Spleen (tissue), 11 donors: ENCODE data around the gene ACP7. TPM values are rescaled to one million over a fixed set of nuclear protein-coding genes. Genes with fewer than 3 reads are reported as not detected.

Experiments
- DNase-seq: peaks from one replicate; pipeline ENCODE4 v3.0.0-alpha.2; 2020
- H3K27ac ChIP-seq, 8 donors: fragments of 200-600 bp; sonication (generic) in 7 of 8; 1 replicate in 4 of 8; 2 replicates in 4 of 8; pipeline versions ENCODE4 v1.5.0 to v1.8.0; 2016 to 2021; ENCODE audit warnings: inconsistent platforms in 4 of 8, mild to moderate bottlenecking in 4 of 8, moderate library complexity in 1 of 8
- H3K27me3 ChIP-seq, 7 donors: fragments of 200-600 bp; sonication (generic) in 6 of 7; replicated peaks in 1 of 7; 1 replicate in 4 of 7; 2 replicates in 3 of 7; pipeline versions ENCODE4 v1.5.0 to v1.8.0; 2016 to 2021; ENCODE audit warnings: inconsistent platforms in 3 of 7, mild to moderate bottlenecking in 1 of 7
- H3K36me3 ChIP-seq, 6 donors: fragments of 200-600 bp; sonication (generic) in 5 of 6; 1 replicate in 4 of 6; 2 replicates in 2 of 6; pipeline versions ENCODE4 v1.5.0 to v1.8.0; 2016 to 2021; ENCODE audit warnings: inconsistent platforms in 2 of 6
- H3K4me1 ChIP-seq, 6 donors: fragments of 200-600 bp; sonication (generic) in 5 of 6; 1 replicate in 3 of 6; 2 replicates in 3 of 6; pipeline versions ENCODE4 v1.5.0 to v1.8.0; 2016 to 2021; ENCODE audit warnings: inconsistent platforms in 3 of 6
- H3K4me3 ChIP-seq, 8 donors: fragments of 200-600 bp; sonication (generic) in 7 of 8; 1 replicate in 4 of 8; 2 replicates in 4 of 8; pipeline versions ENCODE4 v1.5.0 to v1.8.0; 2016 to 2021; ENCODE audit warnings: inconsistent platforms in 4 of 8, mild to moderate bottlenecking in 4 of 8, moderate library complexity in 2 of 8
- H3K9me3 ChIP-seq, 8 donors: fragments of 200-600 bp; sonication (generic) in 7 of 8; 1 replicate in 4 of 8; 2 replicates in 4 of 8; pipeline versions ENCODE4 v1.5.0 to v1.8.0; 2016 to 2021; ENCODE audit warnings: inconsistent platforms in 4 of 8
- POLR2A ChIP-seq, 3 donors: fragments of 450-650 bp; IDR thresholded peaks; one replicate each; pipeline ENCODE4 v1.5.1; 2017; ENCODE audit warnings: antibody characterized with exemption in 3 of 3, mild to moderate bottlenecking in 1 of 3
- POLR2AphosphoS5 ChIP-seq, 3 donors: sonication (generic); formaldehyde crosslinking; IDR thresholded peaks; one replicate each; pipeline ENCODE4 v1.5.1; 2017; ENCODE audit warnings: antibody characterized with exemption in 3 of 3
- WGBS, 5 donors: extraction: QIAGEN DNeasy Blood & Tissue Kit in 3 of 5; methylation state at CpG; one replicate each; pipeline versions ENCODE4 v1.1.5 to v1.1.7; 2013 to 2018; 5-methylcytosine and 5-hydroxymethylcytosine counted together
- intact Hi-C: fragments of 100-400 bp; cut with DNase I; formaldehyde crosslinking; loops from one replicate; pipeline ENCODE4 v1.15.0; 2023; ENCODE audit warnings: low total_unique reads
- polyA plus RNA-seq, 3 donors: library from polyadenylated mRNA; stranded (reverse); fragments of 200-250 nt; gene quantifications; one replicate each; pipeline ENCODE4 v1.2.1, GENCODE V29; 2013
- total RNA-seq, 7 donors: library from RNA; depleted of rRNA in 3 of 7; stranded (reverse); fragments of >200 nt in 3 of 7; fragmentation: NEBNext Ultra II Directional in 4 of 7; extraction: Animal tissue kit (Norgen Biotek cat#: 25700) in 4 of 7; gene quantifications; one replicate each; pipeline versions ENCODE4 v1.1.0 to v1.2.1, GENCODE V29; 2016 to 2021
- TF ChIP-seq, protein P1 (sequence below), 11 experiments: fragments of 200-600 bp in 7 of 11; fragments of 450-650 bp in 4 of 11; sonication (generic) in 4 of 11; IDR thresholded peaks in 8 of 11; conservative IDR thresholded peaks in 3 of 11; 1 replicate in 7 of 11; 2 replicates in 4 of 11; pipeline versions ENCODE4 v1.4.0 to v1.8.0; 2016 to 2021; ENCODE audit warnings: antibody characterized with exemption in 11 of 11, inconsistent platforms in 4 of 11, mild to moderate bottlenecking in 1 of 11
- donor health status: healthy with polysubstance abuse.
- donor health status: DM: no; HTN: no; CAD: no; lungs with moderate emphysema.
- donor health status: DM: no; HTN: no; CAD: no.
- donor health status: Bipolar disorder and iron deficiency.
- donor health status: healthy.
- donor health status: DM: no; HTN: no; CAD: no.
- donor health status: DM: yes; HTN: yes; CAD: no.

The ACP7 gene
- total and polyA plus RNA-seq, 10 donors: not detected

DNA sequence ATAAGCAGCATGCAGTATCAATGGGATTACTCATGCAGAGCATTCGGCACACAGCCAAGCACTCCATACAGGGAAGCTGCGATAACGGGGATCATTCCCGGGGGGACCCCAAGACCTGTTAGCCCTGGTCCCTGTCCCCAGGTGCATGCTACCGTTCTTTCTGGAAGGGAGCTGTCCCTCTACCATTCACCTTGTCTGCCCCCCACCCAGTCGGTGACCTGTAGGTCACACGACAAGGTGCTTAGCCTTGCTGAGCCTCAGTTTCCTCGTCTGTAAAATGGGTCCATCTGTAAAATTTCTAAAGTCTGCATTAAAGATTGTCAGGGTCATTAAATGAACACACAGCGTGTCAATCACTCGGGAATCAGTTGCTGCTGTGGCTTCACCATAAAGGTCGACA is 6.8 kb upstream of the ACP7 start:
- DNase-seq: no peak
- intact Hi-C loops: no loop called here
- no peak overlapping the region for H3K27ac ChIP-seq
- TF ChIP-seq, protein P1, sequence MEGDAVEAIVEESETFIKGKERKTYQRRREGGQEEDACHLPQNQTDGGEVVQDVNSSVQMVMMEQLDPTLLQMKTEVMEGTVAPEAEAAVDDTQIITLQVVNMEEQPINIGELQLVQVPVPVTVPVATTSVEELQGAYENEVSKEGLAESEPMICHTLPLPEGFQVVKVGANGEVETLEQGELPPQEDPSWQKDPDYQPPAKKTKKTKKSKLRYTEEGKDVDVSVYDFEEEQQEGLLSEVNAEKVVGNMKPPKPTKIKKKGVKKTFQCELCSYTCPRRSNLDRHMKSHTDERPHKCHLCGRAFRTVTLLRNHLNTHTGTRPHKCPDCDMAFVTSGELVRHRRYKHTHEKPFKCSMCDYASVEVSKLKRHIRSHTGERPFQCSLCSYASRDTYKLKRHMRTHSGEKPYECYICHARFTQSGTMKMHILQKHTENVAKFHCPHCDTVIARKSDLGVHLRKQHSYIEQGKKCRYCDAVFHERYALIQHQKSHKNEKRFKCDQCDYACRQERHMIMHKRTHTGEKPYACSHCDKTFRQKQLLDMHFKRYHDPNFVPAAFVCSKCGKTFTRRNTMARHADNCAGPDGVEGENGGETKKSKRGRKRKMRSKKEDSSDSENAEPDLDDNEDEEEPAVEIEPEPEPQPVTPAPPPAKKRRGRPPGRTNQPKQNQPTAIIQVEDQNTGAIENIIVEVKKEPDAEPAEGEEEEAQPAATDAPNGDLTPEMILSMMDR (IDR thresholded peaks at IDR 0.05 in 8 of 11, conservative IDR thresholded peaks at IDR 0.05 in 3 of 11): no peak
- H3K36me3 ChIP-seq: no peaks in the 10 kb centered on the region
- 84 to 94% (median 89%) methylated on average over 11 of the region's 11 CpGs for WGBS, 5 donors
- H3K27me3 ChIP-seq: peaks cover 2 to 59% (median 14%) of the 10 kb centered on the region in 7 donors
- no peak overlapping the region for H3K4me3 ChIP-seq
- H3K4me1 ChIP-seq: peaks cover 0 to 14% (median 3%) of the 10 kb centered on the region in 6 donors
- H3K9me3 ChIP-seq: no peaks in the 10 kb centered on the region

DNA sequence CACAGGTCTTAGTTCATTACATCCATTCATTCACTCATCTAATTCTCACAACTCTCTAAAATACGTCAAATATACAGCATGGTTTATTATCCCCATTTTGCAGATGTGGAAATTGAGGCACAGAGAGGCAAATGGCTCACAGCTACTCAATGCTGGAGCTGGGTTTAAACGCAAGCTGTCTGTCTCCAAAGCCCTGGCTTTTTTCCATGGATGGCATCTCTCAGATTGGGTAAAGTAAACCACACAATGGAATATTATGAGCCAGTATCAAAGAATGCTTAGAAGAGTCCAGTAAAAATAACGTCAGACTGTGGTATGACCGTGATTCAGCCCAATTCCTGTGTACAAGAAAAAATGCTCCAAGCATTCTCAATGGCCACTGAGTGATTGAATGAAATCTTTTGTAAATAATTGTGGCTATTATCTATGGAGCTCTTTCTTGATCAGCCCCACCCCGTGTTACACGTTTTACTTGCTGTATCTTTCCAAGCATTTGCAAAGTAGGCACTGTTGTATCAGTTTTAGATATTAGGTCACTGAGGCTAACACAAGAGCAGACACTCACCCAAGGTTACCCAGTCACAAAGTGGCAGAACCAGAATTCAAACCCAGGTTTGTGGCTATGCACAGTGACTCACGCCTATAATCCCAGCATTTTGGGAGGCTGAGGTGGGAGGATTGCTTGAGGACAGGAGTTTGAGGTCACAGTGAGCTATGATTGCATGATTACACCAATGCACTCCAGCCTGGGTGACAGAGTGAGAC is 5.5 kb upstream of the ACP7 start:
- no peak overlapping the region for H3K4me3 ChIP-seq
- WGBS, 5 donors: 67 to 81% (median 73%) methylated on average over 7 of the region's 7 CpGs
- no peak overlapping the region for H3K27ac ChIP-seq
- no peaks in the 10 kb centered on the region for H3K9me3 ChIP-seq
- H3K36me3 ChIP-seq: no peaks in the 10 kb centered on the region
- TF ChIP-seq, protein P1 (IDR thresholded peaks at IDR 0.05 in 8 of 11, conservative IDR thresholded peaks at IDR 0.05 in 3 of 11): no peak
- no peak for TF ChIP-seq POLR2A (IDR thresholded peaks at IDR 0.05)
- no peak for TF ChIP-seq POLR2AphosphoS5 (IDR thresholded peaks at IDR 0.05)
- DNase-seq: no peak
- intact Hi-C loops: no loop called here
- H3K27me3 ChIP-seq: peaks cover 4 to 72% (median 25%) of the 10 kb centered on the region in 7 donors
- peaks cover 0 to 16% (median 7%) of the 10 kb centered on the region in 6 donors for H3K4me1 ChIP-seq

DNA sequence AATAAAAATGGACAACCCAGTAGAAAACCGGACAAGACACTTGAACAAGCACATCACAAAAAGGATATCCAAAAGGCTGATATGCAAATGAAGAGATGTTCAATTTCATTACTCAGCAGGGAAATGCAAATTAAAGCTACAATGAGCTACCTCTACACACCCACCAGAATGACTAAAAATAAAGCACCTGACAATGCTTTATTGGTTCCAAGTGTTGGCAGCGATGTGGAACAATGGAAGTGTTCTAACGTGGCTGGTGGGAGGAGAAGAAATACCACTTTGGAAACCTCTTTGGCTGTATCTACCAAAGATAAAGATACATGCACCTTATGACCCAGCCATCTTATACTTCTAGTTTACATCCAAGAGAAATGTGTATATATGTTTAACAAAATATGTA is 3.7 kb upstream of the ACP7 start:
- WGBS, 5 donors: 47 to 69% (median 55%) methylated on average over 3 of the region's 3 CpGs
- H3K27me3 ChIP-seq: peaks cover 7 to 90% (median 43%) of the 10 kb centered on the region in 7 donors
- intact Hi-C loops: no loop called here

DNA sequence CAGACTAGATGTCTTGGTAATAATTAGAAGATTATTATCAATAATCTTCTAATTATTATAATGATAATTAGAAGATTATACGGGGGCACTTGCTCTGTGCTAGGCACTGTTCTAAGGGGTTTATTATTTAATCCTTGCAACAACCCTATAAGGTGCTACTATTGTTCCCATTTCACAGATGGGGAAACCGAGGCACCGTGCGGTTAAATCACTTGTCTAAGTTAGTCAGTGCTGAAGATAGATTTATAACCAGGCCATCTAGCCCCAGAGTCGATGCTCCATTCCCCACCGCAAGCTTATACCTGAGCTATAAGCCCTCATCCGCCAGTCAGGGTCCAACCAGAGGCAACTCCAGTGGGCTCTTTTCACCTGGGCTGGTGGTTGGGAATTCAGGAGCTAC is 2.0 kb upstream of the ACP7 start:
- intact Hi-C loops: no loop called here

More for the DNA sequence above, 3.7 kb upstream of the ACP7 start:
- Histone ChIP-seq H3K27ac (no peak overlapping the region), H3K4me3 (no peak overlapping the region), H3K4me1 (peaks cover 0 to 21% (median 12%) of the 10 kb centered on the region in 6 donors), H3K36me3 (no peaks in the 10 kb centered on the region), H3K9me3 (no peaks in the 10 kb centered on the region)
- TF ChIP-seq POLR2AphosphoS5 (IDR thresholded peaks at IDR 0.05) (no peak), POLR2A (IDR thresholded peaks at IDR 0.05) (no peak)
- TF ChIP-seq, protein P1 (IDR thresholded peaks at IDR 0.05 in 8 of 11, conservative IDR thresholded peaks at IDR 0.05 in 3 of 11): no peak
- DNase-seq: no peak

More for the DNA sequence above, 2.0 kb upstream of the ACP7 start:
- peaks cover 7 to 95% (median 46%) of the 10 kb centered on the region in 7 donors for H3K27me3 ChIP-seq
- H3K4me3 ChIP-seq: no peak overlapping the region
- no peaks in the 10 kb centered on the region for H3K36me3 ChIP-seq
- 86 to 92% (median 89%) methylated on average over 7 of the region's 7 CpGs for WGBS, 5 donors
- DNase-seq: no peak
- TF ChIP-seq POLR2A (IDR thresholded peaks at IDR 0.05) (no peak), POLR2AphosphoS5 (IDR thresholded peaks at IDR 0.05) (no peak)
- TF ChIP-seq, protein P1 (IDR thresholded peaks at IDR 0.05 in 8 of 11, conservative IDR thresholded peaks at IDR 0.05 in 3 of 11): no peak
- no peaks in the 10 kb centered on the region for H3K9me3 ChIP-seq
- peaks cover 0 to 21% (median 12%) of the 10 kb centered on the region in 6 donors for H3K4me1 ChIP-seq
- H3K27ac ChIP-seq: no peak overlapping the region
